Measurements from ENCODE around the gene SZT2.

DNA sequence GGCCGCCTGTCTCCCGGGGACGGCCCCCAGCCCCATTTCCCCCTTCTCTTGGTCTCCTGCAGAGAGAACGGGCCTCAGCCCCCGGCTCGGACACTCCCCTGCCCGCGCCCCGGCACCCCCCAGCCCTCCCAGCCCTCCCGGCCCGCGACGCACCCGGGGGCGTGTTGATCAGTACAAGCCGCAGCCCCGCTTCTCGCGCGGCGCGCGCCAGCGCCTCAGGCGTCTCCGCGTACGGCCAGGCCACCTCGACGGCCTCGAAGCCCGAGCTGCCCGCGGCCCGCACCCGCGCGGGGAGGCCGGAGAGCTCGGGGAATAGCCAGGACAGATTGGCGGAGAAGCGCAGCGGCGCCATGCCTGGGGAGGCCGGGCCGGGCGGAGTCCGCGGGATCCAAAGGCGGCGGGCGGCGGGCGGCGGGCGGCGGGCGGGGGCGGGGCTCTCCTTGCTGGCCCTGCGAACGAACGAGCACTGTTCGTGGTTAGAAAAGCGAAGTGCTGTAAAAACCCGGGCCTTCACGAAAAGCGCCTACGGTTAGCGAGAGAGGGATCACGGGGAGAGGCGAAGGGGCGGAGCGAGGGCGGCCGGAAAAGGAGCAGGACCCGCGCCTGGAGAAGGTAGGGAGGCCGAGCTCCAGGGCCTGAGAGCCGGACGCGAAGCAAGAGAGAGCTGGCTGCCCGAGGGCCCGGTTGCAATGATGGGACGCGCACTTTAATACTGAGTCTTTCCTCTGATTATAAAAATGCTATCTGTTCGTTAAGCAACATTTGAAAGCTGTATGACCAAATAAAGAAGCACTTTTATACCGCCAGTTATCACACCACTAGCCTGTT, 64.0 kb downstream of the SZT2 start, which contains the start of gene HYI:
- TF ChIP-seq HDAC6 (IDR thresholded peaks at IDR 0.05; ENCODE audit: low read depth, low read length), result no peak
- no peak for TF ChIP-seq ZNF713 (CRISPR knock-in tag; IDR thresholded peaks at IDR 0.05)
- TF ChIP-seq PTBP1 (IDR thresholded peaks at IDR 0.05; ENCODE audit: low read depth, low read length, poor library complexity, severe bottlenecking), result no peak
- TF ChIP-seq CTCF (CRISPR knock-in tag; IDR thresholded peaks at IDR 0.05), result no peak
- TF ChIP-seq ZNF343 (CRISPR knock-in tag; IDR thresholded peaks at IDR 0.05), result no peak
- no peak for TF ChIP-seq GABPA (IDR thresholded peaks at IDR 0.05; ENCODE audit: low read depth, low read length)
- no peak for TF ChIP-seq GABPA (CRISPR knock-in tag; IDR thresholded peaks at IDR 0.05; ENCODE audit: low read depth)
- no peak for TF ChIP-seq ZSCAN29 (CRISPR knock-in tag; conservative IDR thresholded peaks at IDR 0.05)
- no peak for TF ChIP-seq FOXK2 (IDR thresholded peaks at IDR 0.05)
- TF ChIP-seq BRCA1 (CRISPR knock-in tag; IDR thresholded peaks at IDR 0.05), result no peak
